HG03025 (cell line): ENCODE measurements around the gene USP11.
A peak's percentile ranks its signal among the peaks of the same experiment; 100 is the strongest.

Source experiments
- ATAC-seq: cut with Tn5 transposase; IDR thresholded peaks from one replicate; pipeline ENCODE4 v1.9.1; 2021; ENCODE audit warnings: mild to moderate bottlenecking, moderate library complexity; ENCODE audit not compliant: unreplicated experiment, low FRiP score

The USP11 gene

DNA sequence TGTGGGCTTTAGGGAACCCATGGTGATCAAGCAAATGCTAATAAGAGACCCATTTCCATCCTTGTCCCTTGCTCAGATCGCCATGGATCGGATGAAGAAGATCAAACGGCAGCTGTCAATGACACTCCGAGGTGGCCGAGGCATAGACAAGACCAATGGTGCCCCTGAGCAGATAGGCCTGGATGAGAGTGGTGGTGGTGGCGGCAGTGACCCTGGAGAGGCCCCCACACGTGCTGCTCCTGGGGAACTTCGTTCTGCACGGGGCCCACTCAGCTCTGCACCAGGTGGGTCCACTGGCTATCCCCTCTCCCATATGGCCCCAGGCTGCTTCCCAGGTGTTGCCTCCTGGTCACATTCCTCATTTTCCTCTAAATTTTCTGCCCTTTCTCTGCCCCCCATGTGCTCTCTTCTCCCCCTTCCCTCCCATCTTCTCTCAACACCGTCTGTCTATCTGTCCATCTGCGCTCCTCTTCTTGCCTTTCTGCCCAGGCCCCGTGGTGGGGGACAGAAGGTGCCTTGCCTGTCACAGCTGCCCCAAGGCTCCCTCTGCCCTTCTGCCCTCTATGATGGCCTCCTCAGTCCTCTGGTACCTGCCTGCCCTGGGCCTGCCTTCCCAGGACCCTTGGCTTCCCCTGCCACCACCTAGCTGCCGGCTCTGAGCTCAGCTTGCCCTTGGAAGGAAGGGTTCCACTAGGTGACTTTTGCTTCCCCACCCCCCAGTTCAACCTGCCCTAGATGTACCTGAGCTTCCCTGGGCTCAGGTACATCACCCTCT lies 9.1 kb upstream of the USP11 start:
- ATAC-seq: no peak

GRCh38 chrX:47224266-47224895 lies 8.4 kb upstream of the USP11 start:
- no peak for ATAC-seq

GRCh38 chrX:47224896-47225290 lies 7.9 kb upstream of the USP11 start:
- no peak for ATAC-seq

DNA sequence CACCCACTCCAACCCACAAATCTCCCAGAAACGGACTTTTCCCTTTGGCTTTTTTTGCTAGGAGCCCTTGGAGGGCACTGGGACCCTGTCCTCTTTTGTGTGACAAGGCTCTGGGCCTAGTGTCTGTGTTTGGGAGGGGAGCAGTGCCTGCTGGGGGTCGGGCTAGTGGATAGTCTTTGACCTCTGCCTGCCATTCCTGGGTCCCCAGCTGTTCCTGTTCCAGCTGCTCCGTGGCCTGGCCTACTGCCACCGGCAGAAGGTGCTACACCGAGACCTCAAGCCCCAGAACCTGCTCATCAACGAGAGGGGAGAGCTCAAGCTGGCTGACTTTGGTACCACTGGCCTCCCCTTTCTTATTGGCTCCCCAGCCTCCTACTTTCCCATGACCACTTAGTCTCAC lies 6.7 kb upstream of the USP11 start:
- ATAC-seq: no peak

DNA sequence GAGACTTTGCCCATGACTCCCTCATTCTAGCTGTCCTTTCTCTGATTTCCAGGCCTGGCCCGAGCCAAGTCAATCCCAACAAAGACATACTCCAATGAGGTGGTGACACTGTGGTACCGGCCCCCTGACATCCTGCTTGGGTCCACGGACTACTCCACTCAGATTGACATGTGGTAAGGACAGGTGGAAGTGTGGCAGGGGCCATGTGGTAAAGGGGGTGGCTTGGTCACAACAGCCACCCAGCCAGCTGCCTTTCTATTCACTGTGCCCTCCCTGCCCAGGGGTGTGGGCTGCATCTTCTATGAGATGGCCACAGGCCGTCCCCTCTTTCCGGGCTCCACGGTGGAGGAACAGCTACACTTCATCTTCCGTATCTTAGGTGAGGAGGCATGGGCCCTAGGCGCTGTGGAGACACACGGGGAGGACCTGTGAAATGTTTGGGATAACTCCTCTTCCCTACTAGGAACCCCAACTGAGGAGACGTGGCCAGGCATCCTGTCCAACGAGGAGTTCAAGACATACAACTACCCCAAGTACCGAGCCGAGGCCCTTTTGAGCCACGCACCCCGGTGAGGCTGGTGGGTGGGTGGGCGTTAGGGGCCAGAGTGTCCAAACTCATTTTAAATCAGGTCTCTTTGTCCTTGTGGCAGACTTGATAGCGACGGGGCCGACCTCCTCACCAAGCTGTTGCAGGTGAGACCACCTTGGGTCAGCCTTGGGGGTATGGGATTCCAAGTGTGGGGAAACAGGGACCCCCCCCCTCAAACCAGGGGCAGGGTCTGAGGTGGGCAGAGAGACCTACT lies 6.1 kb upstream of the USP11 start:
- no peak for ATAC-seq

DNA sequence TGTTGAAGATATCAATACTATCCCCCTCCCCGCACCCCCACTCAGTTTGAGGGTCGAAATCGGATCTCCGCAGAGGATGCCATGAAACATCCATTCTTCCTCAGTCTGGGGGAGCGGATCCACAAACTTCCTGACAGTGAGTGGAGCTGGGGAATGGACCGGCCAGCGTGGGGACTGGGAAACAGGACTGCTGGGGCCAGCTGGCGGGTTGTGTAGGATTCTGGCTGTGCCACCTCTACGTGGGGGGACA lies 5.5 kb upstream of the USP11 start:
- ATAC-seq: no peak

DNA sequence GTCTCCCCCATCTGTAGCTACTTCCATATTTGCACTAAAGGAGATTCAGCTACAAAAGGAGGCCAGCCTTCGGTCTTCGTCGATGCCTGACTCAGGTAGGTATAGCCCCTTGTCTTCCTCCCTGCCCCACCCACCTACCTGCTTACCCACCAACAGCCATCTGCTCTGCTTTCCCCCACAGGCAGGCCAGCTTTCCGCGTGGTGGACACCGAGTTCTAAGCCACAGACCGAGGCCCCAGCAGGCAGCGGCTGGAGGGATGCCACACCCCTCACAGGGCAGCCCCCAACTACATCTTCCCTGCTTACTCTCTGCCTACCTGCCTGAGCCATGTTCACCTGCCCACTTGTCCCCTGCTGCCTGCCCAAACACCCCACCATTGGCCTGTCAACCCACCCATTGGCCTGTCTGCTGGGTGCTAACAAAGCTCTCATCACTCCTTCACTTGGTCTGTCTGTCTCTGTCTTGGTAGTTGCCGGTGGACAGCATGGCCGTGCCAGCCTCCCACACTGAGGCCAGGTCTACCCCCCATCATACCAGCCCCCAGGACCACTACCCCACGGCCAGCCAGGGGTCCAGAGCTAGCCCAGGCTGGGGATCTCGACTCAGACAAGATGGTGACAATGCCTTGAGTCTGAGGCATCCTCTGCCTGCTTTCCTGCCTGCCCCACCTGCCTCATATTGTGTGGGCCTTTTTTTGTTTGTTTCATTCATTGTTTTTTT lies 4.1 kb upstream of the USP11 start:
- no peak for ATAC-seq

GRCh38 chrX:47229427-47229826 lies 3.4 kb upstream of the USP11 start:
- no peak for ATAC-seq

- ATAC-seq: no peak
These were observed 2.5 kb upstream of the USP11 start for GRCh38 chrX:47230136-47230868.

- ATAC-seq: no peak
These were observed 1.6 kb upstream of the USP11 start for GRCh38 chrX:47231167-47231566.

GRCh38 chrX:47232197-47232802 lies 509 bp upstream of the USP11 start:
- no peak for ATAC-seq

- peak; percentile 75 for ATAC-seq
These were observed 714 bp downstream of the USP11 start for GRCh38 chrX:47233333-47234113.

- no peak for ATAC-seq
These were observed 1.8 kb downstream of the USP11 start for GRCh38 chrX:47234583-47234982.

DNA sequence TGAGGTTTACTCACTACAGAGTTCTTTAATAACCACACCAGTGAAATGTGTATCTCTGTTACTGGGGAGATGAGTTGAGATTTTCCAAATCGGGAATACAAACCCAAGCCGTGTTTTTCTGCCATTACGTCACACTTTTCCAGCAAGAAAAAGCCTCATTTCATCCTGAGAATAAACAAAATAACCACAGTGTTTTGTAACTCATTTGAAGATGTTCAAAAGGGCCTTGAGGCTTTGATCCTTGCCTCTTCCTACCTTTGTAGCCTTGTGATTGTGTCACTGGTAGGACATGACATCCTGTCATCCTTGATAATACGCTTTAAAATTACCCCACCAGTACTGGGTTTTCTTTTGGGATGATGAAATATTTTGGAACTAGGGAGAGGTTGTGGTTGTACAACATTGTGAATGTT lies 2.9 kb downstream of the USP11 start:
- no peak for ATAC-seq

- ATAC-seq: no peak
These were observed 6.4 kb downstream of the USP11 start for GRCh38 chrX:47239199-47239598.

GRCh38 chrX:47239898-47240545 lies 7.2 kb downstream of the USP11 start:
- no peak for ATAC-seq

GRCh38 chrX:47240619-47241018 lies 7.8 kb downstream of the USP11 start:
- ATAC-seq: no peak

GRCh38 chrX:47241201-47242011 lies 8.6 kb downstream of the USP11 start:
- no peak for ATAC-seq
